HG03354 (cell line): ENCODE data around the gene NKAIN4.
"Not testable (repeated sequence)": the region's sequence is repeated elsewhere in the genome, so short reads cannot be mapped to it uniquely, and the experiment has no call there.

ENCODE experiments used
- ATAC-seq: cut with Tn5 transposase; IDR thresholded peaks from one replicate; pipeline ENCODE4 v1.9.1; 2021; ENCODE audit warnings: mild to moderate bottlenecking; ENCODE audit not compliant: unreplicated experiment, poor library complexity, severe bottlenecking

The NKAIN4 gene

DNA sequence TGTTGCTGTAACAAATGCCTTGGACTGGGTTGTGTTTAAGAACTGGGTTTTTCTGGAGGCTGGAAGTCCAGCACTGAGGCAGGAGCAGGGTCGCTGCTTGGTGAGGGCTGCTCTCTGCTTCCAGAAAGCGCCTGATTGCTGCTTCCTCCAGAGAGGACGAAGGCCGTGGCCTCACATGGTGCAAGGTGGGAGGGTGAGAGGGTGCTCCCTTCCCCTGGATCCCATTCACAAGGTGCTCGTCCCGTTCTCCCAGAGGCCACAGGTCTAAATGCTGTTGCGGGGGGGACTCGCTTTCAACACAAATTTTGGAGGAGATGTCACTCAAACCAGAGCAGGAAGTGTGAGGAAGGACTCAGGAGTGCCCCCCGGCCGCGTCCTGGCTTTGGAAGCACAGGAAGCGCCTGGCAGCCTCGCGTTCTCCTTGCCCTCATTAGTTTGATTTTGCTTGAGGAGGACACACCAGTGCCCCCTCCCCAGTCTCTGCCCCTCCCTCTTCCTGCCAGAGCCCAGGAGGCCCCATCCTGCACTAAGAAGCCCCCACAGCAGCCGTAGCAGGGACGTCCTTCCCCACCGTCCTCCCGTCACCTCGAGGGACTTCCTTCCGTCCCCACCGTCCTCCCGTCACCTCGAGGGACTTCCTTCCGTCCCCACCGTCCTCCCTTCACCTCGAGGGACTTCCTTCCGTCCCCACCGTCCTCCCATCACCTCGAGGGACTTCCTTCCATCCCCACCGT is 7.7 kb upstream of the NKAIN4 start:
- ATAC-seq = no peak

GRCh38 chr20:63261060-63261794 is 7.0 kb upstream of the NKAIN4 start:
- ATAC-seq = no peak

DNA sequence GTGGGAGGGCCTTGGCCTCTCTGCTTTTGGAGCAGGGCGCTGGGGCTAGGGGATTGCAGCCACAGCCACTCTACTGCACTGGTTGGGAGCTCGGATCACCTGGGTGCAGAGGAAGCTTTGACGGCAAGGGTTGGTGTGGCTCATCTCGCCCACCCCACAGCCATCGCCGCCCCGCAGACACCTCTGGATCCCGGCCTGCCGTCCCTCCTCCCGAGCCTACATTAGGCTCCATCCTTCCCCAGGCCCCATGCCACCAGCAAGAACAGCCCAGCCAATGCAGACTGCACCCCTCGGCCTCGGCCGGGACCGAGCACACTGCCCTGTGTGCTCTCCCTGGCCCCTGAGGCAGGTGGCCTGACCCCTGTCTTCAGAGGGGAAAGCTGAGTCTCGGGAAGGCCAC is 6.3 kb upstream of the NKAIN4 start:
- no peak for ATAC-seq

DNA sequence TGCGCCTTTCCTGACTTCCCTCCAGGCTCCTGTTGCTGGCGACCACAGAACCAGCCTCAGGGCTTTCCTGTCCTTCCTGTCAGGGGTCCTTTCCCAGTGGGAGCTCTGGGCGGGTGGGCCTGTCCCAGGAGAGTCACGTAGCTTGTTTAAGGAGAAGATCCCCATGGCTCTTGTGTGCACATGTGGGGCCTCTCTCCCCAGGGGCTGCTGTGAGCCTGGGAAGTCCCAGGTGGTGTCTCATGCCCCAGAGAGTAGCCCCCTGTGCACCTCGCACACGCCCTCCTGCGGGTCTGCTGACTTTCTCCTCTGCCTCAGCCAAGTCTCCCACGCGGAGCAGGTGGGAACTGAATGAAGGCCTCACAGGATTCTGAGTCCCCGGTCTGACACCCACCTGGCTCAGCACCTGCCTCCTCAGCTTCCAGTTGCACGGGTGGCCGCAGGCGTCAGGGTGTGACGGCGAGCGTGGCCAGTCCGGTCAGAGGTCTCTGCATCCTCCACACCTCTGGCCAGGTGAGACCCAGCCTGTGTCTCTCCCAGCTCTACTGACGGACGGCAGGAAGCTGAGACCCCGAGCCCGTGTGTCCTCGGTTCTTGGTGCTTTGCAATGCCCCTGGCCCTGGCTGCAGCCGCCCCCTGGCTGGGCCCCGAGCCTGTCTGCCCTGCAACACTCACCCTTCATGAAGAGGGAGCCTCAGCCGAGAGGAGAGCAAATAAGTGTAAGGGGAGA is 5.6 kb upstream of the NKAIN4 start:
- ATAC-seq = no peak

DNA sequence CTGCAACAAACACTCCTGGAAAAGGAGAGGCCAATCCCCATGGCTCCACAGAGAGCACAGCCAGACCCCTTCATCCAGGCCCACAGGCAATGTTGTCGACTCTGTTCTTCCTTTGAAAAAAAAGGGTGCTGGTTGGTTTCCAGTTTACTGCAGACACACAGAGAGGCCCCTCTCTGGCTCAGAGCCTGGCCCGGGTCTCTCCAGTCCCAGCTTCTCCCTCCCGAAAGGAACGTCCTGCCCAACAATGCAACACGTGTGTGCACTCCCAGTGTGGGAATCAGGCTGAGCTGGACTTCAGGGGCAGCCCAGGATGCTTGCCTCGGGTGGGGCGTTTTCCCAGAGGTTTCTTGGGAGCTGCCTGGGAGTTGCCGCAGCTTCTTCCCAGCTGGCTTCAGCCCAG is 4.5 kb upstream of the NKAIN4 start:
- ATAC-seq = no peak

GRCh38 chr20:63257629-63258028 is 3.4 kb upstream of the NKAIN4 start:
- no peak for ATAC-seq

GRCh38 chr20:63256954-63257353 is 2.7 kb upstream of the NKAIN4 start:
- ATAC-seq = no peak

DNA sequence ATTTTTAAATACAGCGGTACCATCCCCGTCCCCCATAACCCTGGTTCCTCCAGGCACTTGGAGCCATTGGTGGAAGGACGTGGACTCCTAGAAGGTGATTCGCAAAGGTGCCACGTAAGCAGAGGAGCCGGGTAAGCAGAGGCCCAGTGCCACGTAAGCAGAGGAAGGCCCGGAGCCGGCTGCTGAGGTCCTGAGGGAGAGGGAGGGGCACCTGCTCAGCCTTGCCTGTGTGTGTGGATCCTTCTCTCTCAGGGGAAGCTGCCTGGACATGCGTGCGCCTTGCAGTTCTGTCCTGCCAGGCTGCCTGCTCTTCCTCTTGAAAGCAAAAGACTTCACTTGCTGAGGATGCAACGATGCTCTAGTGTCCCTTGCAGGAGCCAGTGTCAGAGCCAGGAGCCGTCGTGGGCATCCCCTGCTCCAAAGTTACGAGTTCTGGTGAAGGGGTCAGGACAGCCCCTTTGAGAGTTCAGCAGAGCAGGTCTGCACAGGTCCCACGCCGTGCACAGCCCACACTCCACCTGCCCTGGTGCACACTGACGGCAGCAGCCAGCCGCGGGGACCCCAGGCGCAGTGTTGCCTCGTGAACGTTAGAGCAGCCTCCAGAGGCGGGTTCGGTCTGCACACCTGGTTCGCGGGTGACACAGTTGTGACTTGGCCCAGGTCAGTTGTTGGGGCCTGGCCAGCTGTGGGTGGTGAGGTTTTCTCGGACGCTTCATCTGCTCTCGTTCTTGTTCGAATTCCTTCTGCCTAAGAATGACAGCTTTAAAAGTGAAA is 1.9 kb upstream of the NKAIN4 start:
- no peak for ATAC-seq

DNA sequence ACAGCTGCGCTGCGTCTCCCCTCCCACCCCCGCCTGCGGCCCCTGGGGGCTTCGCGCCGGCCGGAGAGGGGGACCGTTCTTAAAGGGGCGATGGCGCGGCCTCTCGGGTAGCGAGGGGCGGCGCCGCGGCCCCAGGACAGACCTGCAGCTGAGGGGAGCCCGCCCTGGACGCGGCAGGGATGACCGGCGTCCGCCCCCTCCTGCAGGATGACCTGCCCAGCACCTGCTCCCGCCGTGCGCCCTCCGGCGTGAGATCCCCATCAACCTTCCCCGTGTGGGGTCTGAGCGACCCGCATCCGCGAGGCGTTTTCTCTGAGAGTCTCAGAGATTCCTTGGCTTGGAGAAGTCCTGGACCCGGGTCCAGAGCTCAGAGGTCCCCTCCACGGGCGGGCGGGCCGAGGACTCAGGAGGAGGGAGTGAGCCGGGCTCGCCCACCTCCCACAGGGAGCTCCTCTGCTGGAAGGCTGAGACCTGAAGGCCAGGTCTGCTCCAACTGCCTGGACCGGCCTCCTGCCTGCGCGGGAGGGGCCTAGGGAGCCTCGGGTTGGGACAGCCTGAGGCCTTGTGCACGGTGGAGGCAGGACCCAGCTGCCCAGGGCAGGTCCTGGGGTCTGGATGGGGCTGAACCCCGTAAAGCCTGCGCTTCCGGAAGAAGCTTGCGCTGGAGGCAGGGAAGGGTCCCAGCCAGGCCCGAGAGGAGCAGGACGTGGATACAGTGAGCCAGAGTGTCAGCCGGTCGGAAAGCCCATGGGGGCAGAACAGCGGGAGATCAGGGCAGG is 532 bp upstream of the NKAIN4 start:
- no peak for ATAC-seq

DNA sequence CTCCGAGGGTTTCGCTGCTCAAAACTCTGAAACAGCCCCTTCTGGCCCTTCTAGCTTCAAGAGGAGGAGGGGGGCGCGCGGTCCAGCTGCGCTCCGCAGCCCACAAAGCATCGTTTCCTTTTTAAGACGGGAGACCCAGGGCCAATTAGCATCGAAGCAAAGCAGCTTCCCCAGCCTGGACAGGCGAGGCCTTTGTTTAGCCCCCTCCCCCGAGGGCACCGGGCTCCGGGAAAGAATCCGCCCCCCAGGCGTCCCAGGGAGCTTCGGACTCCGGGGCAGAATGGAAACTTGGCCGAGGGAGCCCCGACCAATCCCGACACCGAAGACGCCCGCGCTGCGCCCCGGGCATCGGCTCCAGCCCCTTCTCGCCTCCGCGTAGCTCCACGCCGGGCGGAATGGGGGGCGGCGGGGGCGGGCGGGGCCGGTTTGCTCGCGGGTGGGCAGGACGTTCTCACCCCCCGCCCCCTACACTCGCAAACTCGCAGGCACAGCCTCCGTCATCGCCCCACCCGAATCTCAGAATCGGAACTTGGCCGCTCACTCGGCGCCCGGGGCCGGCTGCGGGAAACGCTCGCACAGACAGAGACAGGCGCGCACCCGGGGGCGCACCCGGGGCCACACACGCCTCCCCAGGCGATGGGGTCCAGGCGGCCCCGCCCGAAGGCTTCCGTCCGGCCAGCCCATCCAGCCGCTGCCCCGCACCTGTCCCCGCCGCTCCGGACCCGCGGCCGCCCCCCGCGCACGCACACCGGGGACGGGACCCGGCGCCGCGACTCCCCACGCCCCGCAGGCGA is 628 bp downstream of the NKAIN4 start:
- ATAC-seq = no peak

DNA sequence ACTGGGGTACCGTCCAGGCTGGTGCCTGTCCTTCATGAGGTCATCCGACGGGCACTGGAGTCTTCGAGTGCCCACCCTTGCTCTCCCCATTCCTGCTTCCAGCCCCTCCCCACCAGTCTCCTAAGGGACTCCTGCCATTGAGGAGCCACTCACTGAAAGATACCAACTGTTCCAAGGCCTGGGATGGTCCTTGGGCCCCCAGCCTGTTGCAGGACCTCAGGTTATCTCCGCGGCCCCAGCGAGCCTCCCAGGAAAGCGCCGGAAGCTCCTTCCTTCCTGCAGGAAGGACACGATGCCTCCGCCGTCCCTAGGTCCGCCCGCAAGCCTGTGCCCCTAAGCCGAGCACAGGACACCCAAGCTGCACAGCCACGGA is 1.2 kb downstream of the NKAIN4 start:
- no peak for ATAC-seq

DNA sequence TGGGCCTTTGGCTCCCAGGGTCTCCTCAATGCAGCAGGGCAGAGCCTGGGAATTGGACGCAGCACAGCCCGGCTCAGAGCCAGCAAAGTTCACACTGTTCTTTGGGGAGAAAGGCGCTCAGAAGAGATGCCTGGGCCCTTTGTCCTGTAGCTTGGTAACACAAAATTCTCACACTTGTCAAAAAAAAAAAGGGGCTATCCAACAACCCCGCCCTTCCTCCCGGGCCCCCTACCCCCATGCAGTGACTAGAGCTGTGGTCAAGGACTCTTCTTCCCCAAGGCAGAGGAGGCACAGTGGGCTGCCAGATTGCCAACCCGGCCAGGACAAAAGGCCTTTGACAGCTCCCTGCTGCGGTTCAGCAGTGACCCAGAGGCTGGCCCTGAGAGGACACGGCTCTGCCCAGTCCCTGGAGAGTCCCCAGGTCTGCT is 2.0 kb downstream of the NKAIN4 start:
- no peak for ATAC-seq

- ATAC-seq = not testable (repeated sequence)
Observed at GRCh38 chr20:63251350-63251749, 2.9 kb downstream of the NKAIN4 start.

DNA sequence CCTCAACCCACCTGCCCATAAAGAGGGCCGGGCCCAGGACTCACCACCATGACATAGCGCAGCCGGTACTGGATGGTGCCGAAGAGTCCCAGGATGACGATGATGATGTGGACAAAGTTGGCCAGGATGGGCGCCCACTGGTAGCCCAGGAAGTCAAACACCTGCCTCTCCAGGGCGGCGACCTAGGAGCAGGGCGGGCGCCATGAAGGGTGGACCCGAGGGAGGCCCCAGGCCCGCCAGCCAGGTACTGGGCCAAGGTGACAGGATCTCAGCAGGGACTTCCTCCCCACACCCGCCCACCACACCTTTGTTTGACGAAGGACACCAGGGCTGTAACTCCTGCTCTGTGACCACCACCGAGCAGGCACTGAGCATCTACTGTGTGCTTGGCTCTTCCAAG is 4.4 kb downstream of the NKAIN4 start:
- no peak for ATAC-seq

DNA sequence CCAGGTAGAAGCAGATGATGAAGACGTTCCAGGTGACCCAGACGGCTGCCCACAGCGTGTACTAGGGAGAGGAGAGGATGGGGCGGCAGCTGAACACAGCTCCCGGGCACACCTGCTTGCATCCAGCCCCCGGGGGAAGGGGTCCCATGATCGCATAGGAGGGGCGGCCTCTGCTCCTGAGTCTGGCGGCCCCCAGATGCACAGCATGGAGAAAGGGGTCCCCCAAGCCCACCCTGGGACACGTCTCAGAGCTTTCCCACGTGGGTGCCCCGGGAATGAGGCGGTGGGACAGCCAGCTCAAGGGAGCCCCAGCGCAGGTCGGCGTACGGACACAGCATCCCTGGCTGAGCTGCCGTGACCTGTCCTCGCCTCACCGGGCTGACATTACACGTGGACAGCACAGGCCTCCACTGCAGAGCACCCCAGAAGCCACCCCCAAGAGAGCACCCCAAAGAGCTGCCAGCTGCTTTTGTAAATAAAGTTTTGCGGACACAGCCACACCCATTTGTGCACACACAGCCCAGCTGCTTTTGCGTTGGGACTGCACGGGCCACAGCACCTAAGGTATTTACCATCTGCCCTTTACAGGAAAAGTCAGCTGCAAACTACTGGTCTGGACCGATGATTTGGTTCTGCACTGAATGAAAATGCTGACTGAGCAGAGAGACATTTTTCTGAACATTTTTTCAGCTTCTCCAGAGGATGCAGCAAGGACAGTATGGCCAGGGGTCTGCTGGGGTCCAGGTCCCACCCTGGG is 5.2 kb downstream of the NKAIN4 start:
- ATAC-seq = no peak

DNA sequence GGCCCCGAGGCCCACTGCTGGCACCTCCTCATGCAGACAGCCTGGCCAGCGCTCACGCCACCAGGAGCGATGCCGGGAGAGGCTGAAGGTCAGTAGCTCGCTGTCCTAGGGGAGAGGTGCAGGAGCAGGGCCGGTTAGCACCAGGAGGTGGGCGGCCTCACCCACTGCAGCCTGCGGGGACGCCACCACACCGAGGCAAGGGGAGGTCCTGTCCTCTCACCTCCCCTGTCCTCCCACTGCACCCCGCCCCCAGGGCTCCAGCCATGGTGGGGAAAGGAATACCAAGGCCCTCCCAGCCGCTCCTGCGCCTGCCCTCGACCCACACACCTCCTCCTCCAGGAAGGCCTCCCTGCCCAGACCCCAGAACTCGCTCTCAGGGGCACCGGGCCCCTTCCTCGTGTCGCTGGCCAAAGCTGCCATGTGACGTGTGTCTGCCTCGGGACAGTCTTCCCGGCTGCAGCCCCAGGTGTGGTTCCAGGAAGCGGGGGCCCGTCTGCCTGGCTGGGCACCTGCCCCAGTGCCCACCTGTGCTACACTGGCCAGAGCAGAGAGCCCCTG is 6.5 kb downstream of the NKAIN4 start:
- no peak for ATAC-seq

DNA sequence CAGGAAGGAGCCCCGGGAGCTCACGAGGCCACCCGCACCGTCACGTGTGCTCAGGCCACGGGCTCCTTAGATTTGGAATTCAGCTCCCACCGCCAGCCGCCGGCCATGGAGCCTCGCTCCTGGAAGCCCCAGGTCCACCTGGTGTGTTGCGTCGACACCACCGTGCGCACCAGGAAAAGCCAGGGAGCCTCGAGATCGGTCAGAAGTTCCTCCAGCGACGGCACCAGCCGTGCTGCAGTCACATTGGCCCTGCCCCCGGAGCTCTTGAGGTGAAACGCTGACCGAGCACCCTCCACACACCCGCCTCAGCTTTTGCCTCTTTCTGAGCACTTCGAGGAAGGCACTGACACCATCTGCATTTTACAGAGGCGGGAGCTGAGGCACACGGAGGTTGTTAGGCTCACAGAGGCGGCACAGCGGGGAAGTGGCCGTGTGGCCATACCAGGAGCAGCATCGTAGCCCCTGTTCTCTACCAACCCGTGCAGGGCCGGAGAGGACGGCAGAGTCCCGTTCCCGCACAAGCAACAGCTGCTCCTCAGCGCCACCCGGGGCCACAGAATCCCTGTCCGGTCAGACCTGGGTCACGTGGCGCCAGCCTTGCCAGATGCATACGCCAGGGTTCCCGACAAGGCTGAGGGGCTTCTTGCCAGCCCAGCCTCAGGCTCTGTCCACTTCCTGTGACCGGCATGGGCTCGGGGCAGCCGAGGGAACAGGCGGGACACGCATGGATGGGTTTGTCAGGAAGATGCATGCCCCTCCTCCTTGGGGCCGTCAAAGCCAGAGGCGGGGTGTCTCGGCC is 7.6 kb downstream of the NKAIN4 start:
- no peak for ATAC-seq
